Sigmoid colon (tissue), 4 donors: Measurements from ENCODE around the gene FRYL.

Source experiments
- POLR2A ChIP-seq, 2 donors: fragments of 450-650 bp; IDR thresholded peaks; one replicate each; pipeline ENCODE4 v1.6.1; 2016; ENCODE audit warnings: antibody characterized with exemption in 2 of 2, mild to moderate bottlenecking in 2 of 2, moderate library complexity in 2 of 2
- POLR2AphosphoS5 ChIP-seq, 4 donors: sonication (generic); formaldehyde crosslinking; IDR thresholded peaks; one replicate each; pipeline ENCODE4 v1.6.1; 2017; ENCODE audit warnings: antibody characterized with exemption in 4 of 4
- TF ChIP-seq, protein P1 (sequence below), 4 experiments: fragments of 450-650 bp in 3 of 4; fragments of 200-600 bp in 1 of 4; IDR thresholded peaks; one replicate each; pipeline ENCODE4 v1.5.1; 2016 to 2019; ENCODE audit warnings: antibody characterized with exemption in 4 of 4, mild to moderate bottlenecking in 3 of 4, moderate library complexity in 2 of 4

GRCh38 chr4:48571471-48571870 is 208.6 kb downstream of the FRYL start:
- no peak for TF ChIP-seq POLR2A (IDR thresholded peaks at IDR 0.05)
- TF ChIP-seq, protein P1, sequence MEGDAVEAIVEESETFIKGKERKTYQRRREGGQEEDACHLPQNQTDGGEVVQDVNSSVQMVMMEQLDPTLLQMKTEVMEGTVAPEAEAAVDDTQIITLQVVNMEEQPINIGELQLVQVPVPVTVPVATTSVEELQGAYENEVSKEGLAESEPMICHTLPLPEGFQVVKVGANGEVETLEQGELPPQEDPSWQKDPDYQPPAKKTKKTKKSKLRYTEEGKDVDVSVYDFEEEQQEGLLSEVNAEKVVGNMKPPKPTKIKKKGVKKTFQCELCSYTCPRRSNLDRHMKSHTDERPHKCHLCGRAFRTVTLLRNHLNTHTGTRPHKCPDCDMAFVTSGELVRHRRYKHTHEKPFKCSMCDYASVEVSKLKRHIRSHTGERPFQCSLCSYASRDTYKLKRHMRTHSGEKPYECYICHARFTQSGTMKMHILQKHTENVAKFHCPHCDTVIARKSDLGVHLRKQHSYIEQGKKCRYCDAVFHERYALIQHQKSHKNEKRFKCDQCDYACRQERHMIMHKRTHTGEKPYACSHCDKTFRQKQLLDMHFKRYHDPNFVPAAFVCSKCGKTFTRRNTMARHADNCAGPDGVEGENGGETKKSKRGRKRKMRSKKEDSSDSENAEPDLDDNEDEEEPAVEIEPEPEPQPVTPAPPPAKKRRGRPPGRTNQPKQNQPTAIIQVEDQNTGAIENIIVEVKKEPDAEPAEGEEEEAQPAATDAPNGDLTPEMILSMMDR (IDR thresholded peaks at IDR 0.05): no peak
- no peak for TF ChIP-seq POLR2AphosphoS5 (IDR thresholded peaks at IDR 0.05)
